BJ (cell line): ENCODE measurements around the gene DUSP7. TPM values are rescaled to one million over a fixed set of nuclear protein-coding genes. Genes with fewer than 3 reads are reported as not detected.

ENCODE experiments used
- CTCF ChIA-PET: fragments of 350-600 bp; formaldehyde crosslinking; extraction: SDS; loops from one replicate; lab custom pipeline; 2021; ENCODE audit warnings: antibody characterized with exemption, inconsistent platforms; lab: Yijun Ruan, JAX
- POLR2A ChIA-PET: fragments of 300-600 bp; sonication (Branson Sonifier 250); formaldehyde crosslinking; extraction: SDS; loops from one replicate; lab custom pipeline; 2021; ENCODE audit warnings: antibody characterized with exemption; lab: Charles Lee
- DNase-seq: peaks from one replicate; pipeline ENCODE4 v3.0.0-alpha.2; 2011; ENCODE audit warnings: low read depth
- H3K27me3 ChIP-seq: 2 replicates; pipeline ENCODE4 v1.6.0; 2011; ENCODE audit warnings: low read length; ENCODE audit not compliant: control insufficient read depth, insufficient read depth
- H3K36me3 ChIP-seq: 2 replicates; pipeline ENCODE4 v1.5.1; 2011; ENCODE audit warnings: low read length; ENCODE audit not compliant: control insufficient read depth, insufficient read depth
- H3K4me3 ChIP-seq: 2 replicates; pipeline ENCODE4 v1.5.1; 2011; ENCODE audit warnings: low read depth, mild to moderate bottlenecking, control low read depth, low read length
- CTCF ChIP-seq: IDR thresholded peaks from 2 replicates; pipeline ENCODE4 v1.5.1; 2011; ENCODE audit warnings: low read depth, mild to moderate bottlenecking, control low read depth, inconsistent platforms, low read length, moderate library complexity; ENCODE audit not compliant: insufficient read depth
- polyA plus RNA-seq: library from polyadenylated mRNA; depleted of rRNA; stranded (reverse); fragments of >200 nt; gene quantifications from 2 replicates; pipeline ENCODE4 v1.2.3, GENCODE V29; 2011

DUSP7 gene
- polyA plus RNA-seq, 1 experiment: 37.0 TPM

- TF ChIP-seq CTCF: no peak
- CTCF ChIA-PET: interaction anchor here (1.3 kb wide), 1 partner anchor 14 kb away, joined by 3 read pairs; no protein-coding TSS in a partner anchor
- DNase-seq: no peak
- Histone ChIP-seq H3K27me3 (no peaks in the 10 kb centered on the region), H3K4me3 (no peak overlapping the region), H3K36me3 (no peaks in the 10 kb centered on the region)
- POLR2A ChIA-PET: no interaction called here
These were observed 29.4 kb upstream of the DUSP7 start for GRCh38 chr3:52085681-52086282.

- Histone ChIP-seq H3K36me3 (no peaks in the 10 kb centered on the region), H3K27me3 (no peaks in the 10 kb centered on the region), H3K4me3 (no peak overlapping the region)
- TF ChIP-seq CTCF: no peak
- ChIA-PET POLR2A (no interaction called here), CTCF (no interaction called here)
- no peak for DNase-seq
These were observed 28.7 kb upstream of the DUSP7 start for GRCh38 chr3:52084954-52085680.

- Histone ChIP-seq H3K27me3 (no peaks in the 10 kb centered on the region), H3K36me3 (no peaks in the 10 kb centered on the region), H3K4me3 (no peak overlapping the region)
- ChIA-PET CTCF (no interaction called here), POLR2A (no interaction called here)
- no peak for TF ChIP-seq CTCF
- DNase-seq: no peak
These were observed 28.0 kb upstream of the DUSP7 start for GRCh38 chr3:52084216-52084945.

GRCh38 chr3:52083556-52084087 is 27.3 kb upstream of the DUSP7 start:
- no peak for DNase-seq
- no peaks in the 10 kb centered on the region for H3K27me3 ChIP-seq
- H3K36me3 ChIP-seq: no peaks in the 10 kb centered on the region
- POLR2A ChIA-PET: no interaction called here
- H3K4me3 ChIP-seq: no peak overlapping the region
- CTCF ChIA-PET: interaction anchor here (0.6 kb wide), 1 partner anchor 256 kb away, joined by 3 read pairs; no protein-coding TSS in a partner anchor
- TF ChIP-seq CTCF: no peak

- ChIA-PET CTCF (no interaction called here), POLR2A (no interaction called here)
- Histone ChIP-seq H3K27me3 (no peaks in the 10 kb centered on the region), H3K36me3 (no peaks in the 10 kb centered on the region), H3K4me3 (no peak overlapping the region)
- TF ChIP-seq CTCF: no peak
- DNase-seq: no peak
These were observed 26.6 kb upstream of the DUSP7 start for GRCh38 chr3:52082951-52083350.
